Measurements from ENCODE around the gene SLTM. TPM values are rescaled to one million over a fixed set of nuclear protein-coding genes. Genes with fewer than 3 reads are reported as not detected.

The SLTM gene
- total RNA-seq, 1 donor from 2014 or later, result 67.1 TPM

Other genes starting within 250 kb of the SLTM start
- 134 TPM for gene ADAM10, start 184.0 kb downstream of the SLTM start, total RNA-seq
- gene MINDY2, start 162.4 kb downstream of the SLTM start, total RNA-seq, result 23.7 TPM
- 34.5 TPM for gene RNF111, start 54.0 kb upstream of the SLTM start, total RNA-seq
- gene CCNB2, start 171.5 kb upstream of the SLTM start, total RNA-seq, result 2.2 TPM